ENCODE data around the gene ELOVL7.
"Not testable (repeated sequence)": the region's sequence is repeated elsewhere in the genome, so short reads cannot be mapped to it uniquely, and the experiment has no call there.

The ELOVL7 gene

GRCh38 chr5:60715201-60715928, 128.7 kb downstream of the ELOVL7 start:
- not testable (repeated sequence) for DNase-seq (ENCODE audit: low read depth in 2 of 2)

- DNase-seq (ENCODE audit: low read depth in 2 of 2) = no peak
Measured at GRCh38 chr5:60712950-60713349, 131.1 kb downstream of the ELOVL7 start.

- DNase-seq (ENCODE audit: low read depth in 2 of 2) = not testable (repeated sequence)
Measured at GRCh38 chr5:60711892-60712291, 132.2 kb downstream of the ELOVL7 start.

- no peak for DNase-seq (ENCODE audit: low read depth in 2 of 2)
Measured at GRCh38 chr5:60710362-60710761, 133.7 kb downstream of the ELOVL7 start.

GRCh38 chr5:60705144-60705543, 138.9 kb downstream of the ELOVL7 start:
- DNase-seq (ENCODE audit: low read depth in 2 of 2) = no peak

- DNase-seq (ENCODE audit: low read depth in 2 of 2) = no peak
Measured at GRCh38 chr5:60703944-60704343, 140.1 kb downstream of the ELOVL7 start.
